Limb (tissue), 2 donors: ENCODE results near the gene TFCP2L1.
"Not testable (repeated sequence)": the region's sequence is repeated elsewhere in the genome, so short reads cannot be mapped to it uniquely, and the experiment has no call there.

Source experiments
- DNase-seq, 2 donors: peaks; one replicate each; pipeline ENCODE4 v3.0.0-alpha.2; 2016; ENCODE audit errors: extremely low spot score in 2 of 2

Gene TFCP2L1

DNA sequence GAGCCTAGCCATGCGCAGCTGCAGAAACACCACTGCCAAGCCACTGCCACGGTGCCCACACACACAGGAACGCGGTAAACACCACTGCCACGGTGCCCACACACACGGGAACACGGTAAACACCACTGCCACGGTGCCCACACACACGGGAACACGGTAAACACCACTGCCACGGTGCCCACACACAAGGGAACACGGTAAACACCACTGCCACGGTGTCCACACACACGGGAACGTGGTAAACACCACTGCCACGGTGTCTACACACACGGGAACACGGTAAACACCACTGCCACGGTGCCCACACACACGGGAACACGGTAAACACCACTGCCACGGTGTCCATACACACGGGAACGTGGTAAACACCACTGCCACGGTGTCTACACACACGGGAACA, 59.3 kb downstream of the TFCP2L1 start:
- not testable (repeated sequence) for DNase-seq

DNA sequence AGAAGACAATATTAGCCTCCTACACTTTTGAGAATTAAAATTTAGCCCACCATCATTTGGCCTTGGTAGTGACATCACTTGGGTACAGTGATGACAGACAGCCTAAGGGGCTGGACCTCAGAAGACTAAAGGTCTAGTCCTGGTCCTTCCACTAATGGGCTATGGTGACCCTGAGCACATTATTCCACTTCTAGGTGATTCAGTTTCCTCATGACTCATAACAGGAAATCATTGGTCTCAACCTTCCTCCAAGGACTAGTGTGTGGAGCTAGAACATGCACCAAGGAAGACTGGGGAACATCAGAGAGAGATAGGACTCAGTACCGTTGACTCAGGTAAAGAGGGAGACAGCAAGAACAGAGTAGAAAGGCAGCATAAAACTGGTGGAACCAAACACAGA, 64.0 kb downstream of the TFCP2L1 start:
- DNase-seq = no peak

DNA sequence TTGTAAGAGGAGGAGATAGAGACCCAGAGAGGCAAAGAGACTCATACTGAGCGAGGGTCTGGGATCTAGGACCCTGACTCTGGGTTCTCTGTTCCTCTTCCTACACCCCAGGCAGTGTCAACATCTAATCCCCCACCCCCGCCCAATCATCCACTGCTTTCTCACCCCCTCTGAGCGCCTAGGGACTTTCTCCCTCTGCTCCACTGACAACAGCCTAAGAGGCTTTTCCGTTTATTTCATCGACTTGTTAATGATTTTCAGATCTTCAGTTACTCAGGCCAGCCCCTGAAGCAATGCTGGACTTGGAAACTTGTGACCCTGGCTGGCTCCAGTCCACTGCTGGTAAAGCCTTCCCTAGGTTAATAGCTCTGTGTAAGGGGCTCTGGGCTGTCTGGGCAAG, 65.1 kb downstream of the TFCP2L1 start:
- no peak for DNase-seq

DNA sequence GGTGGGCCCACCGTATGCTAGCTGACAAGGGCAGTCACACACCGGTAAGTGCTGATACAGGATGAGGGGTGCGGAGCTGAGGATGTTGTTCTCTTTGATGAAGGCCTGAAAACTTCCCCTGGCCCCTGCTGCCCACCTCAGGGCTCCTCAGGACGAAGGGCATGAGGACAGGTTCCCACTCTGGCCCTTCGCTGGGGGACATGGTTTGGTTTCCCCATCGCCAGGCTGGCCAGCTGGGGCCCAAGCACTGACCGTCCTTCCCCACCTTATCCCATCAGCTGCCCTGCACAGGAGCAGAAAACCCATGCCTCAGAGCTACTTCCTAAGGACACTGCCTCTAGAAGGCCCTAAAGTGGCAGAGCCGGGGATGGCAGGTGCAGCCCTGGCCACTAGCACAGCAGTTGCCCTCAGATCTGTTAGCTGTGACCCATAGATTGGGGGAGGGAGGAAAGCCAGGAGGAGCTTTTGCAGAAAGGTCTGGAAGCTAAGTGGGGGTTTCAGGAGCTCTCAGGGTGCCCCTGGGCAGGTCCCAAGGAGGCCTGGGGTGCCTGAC, 66.5 kb downstream of the TFCP2L1 start:
- DNase-seq = no peak

DNA sequence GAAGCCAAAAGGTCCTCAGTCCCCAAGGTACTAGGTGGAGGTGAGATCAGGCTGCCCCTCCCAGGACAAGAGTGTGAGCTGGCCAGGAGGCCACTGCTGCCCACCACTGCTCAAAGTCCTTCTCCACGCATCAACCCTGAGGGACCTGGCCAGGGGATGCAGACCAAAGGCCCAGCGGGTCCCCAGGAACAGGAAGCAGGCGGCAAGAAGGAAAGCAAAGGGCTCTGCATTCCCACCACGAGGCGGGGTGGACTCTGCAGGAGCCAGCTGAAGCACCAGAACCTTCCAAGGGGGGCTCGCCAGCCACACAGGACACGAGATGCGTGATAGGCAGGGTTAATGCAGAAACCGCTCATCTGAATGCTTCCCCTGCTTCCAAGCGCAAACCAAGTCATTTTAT, 67.4 kb downstream of the TFCP2L1 start:
- no peak for DNase-seq

DNA sequence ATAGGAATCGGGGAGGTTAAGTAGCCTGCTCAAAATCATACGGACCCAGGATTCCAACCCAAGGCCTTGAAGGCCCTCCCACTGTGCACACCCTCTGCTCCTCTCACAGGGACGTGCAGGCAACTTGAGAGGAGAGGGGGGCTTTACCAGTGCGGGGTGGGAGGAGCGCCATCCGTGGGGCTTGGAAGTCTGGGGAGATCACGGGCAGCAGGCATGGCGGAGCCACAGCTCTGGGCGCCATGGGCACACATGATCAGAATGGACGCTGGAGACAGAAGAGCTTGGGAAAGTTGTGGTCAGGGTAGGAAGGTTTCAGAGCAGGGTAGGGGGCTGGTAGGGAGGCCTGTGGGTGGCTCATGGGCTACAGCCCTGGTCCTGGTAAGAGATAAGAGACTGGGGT, 70.7 kb downstream of the TFCP2L1 start:
- DNase-seq = no peak

DNA sequence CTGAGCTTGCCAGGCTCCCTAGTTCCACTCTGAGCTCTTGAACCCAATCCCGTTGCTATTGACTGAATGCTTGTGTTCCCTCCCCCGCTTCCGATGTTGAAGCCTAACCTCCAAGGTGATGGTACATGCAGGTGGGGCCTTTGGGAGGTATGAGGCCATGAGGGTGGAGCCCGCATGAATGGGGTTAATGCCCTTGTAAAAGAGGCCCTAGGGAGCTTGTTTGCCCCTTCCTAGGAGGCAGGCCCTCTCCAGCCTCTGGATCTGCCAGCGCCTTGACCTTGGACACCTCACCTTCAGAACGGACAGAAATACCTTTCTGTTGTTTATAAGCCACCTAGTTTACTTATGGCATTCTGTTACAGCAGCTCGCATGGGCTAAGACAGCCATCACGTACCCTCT, 71.6 kb downstream of the TFCP2L1 start:
- DNase-seq = no peak

DNA sequence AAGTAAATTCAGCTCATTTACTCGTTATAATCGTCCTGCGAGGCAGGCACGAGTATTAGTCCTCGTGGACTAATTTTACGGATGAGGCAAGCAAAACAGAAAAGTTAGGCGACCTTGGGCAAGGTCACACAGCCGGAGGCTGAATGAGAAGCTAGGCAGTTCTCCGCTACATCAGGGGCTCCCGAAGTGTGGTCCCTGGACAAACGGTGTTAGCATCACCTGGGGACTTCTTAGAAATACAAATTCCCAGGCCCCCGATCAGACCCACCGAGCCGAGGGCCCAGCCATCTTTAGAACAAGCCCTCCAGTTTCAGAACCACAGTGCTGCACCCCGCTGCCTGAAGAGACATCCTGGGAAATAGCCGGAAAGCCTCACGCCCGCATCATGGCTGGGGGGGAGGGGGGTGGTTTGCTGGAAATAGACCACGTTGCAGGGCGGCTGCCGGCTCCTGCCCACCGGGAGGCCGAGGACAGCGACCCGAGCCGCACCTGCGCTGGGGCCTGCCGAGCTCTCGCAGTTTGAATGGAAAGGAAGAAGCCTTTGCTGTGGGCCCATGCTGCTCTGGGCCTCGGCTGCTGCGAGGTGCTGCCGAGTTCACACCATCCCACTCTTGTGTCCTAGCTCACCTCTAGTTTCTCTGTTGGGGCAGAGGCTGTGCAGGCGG, 72.2 kb downstream of the TFCP2L1 start:
- no peak for DNase-seq

DNA sequence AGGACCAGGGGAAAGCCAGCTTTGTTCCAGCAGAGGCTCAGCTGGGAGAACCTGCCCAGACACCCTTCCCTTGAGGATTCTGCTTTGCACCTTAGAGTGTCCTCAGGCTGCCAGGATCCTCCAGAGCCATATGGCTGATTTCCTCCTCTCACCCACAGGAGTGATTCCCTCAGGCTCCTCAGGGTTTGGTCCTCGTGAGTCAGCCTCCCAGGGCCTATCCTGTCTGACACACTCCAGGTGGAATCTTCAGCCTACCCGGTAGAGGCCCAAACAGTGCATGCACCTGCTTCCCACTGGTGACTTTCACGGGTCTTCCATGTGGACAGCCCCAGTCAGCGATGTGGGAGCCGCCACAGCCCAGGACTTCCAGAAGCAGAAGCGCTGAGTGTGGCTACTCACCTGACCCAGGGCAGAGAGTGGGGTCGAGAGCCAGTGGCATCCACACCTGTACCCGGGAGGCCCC, 73.3 kb downstream of the TFCP2L1 start:
- DNase-seq = no peak

DNA sequence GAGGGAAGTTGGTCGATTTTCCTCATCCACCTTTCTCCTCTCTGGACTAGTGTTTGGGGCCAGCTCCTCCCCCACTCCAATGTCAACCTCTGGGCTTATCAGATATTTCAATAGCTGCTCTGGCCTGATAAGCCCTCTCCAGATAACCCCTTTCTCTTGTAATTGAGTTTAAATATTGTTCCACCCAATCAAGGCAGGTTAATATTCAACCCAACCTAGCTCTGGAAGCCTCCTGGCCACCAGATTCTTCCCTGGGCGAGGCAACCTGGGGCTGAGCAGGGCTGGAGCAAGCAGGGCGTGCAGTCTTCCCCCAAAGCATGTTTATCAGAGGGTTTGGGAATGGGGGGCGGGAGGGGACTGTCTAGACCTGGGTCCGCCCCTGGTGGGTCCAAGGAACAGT, 73.8 kb downstream of the TFCP2L1 start:
- no peak for DNase-seq

DNA sequence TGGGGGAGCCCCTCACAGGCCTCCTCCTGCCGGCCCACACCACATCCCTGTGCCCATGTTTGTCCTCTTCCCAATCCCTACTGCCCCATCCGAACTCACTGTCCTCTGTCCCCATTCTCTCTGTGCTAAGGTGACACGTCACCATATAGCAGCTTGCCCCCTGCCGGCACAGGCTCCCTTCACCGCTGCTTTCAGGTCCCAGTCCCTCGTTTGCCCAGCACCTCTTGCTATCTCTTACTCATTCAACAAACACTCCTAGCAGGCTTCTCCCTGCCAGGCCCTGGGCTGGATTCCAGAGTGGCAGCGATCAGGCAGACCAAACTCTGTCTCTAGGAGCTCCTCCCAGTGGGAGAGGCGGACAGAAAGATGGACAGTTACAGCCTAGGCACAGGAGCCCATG, 74.3 kb downstream of the TFCP2L1 start:
- no peak for DNase-seq

DNA sequence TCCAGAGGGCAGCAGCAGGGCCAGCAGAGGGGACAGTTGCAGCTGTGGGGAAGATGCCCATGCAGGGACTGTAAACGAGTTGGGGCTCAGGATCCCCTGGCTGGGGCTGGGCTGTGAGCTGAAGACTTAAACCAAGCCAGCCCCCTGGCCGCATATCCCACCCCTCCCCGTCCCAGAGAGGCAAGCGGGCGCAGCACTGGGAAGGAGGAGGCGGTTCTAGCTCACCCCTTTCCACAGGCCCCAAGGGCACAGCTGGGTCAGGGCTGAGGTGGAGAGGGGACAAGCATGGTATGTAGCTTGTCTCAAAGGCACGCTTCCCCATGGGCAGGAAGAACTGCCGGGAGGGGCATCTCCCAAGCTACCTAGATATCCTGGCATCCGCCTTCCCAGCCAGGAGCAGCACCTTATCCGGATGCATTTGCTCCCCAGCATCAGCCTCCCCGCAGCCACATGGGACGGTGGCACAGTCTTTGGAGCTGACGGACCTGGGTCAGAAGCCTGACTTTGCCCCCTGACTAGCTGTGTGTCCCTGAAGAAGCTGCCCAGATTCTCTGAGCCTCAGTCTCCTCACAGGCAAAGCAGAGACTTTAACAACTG, 75.9 kb downstream of the TFCP2L1 start:
- no peak for DNase-seq

DNA sequence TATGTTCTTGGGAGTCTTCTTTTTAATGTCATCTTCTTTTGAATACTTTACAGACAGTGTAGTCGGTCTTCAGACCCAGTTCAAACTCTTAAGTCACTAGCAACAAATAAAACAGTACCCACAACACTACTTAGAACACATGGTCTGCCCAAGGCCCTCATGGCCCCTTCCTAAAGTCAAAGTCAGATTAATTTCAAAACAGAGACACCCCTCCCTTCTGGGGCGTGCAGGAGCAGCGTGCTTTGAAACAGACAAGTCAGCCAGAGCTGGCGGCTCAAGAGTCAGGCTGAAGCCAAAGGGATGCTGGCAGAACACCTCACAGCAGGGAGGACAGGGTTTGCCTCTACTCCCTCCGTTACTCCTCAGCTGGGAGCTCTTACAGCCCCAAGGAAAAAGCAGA, 77.5 kb downstream of the TFCP2L1 start:
- DNase-seq = no peak

DNA sequence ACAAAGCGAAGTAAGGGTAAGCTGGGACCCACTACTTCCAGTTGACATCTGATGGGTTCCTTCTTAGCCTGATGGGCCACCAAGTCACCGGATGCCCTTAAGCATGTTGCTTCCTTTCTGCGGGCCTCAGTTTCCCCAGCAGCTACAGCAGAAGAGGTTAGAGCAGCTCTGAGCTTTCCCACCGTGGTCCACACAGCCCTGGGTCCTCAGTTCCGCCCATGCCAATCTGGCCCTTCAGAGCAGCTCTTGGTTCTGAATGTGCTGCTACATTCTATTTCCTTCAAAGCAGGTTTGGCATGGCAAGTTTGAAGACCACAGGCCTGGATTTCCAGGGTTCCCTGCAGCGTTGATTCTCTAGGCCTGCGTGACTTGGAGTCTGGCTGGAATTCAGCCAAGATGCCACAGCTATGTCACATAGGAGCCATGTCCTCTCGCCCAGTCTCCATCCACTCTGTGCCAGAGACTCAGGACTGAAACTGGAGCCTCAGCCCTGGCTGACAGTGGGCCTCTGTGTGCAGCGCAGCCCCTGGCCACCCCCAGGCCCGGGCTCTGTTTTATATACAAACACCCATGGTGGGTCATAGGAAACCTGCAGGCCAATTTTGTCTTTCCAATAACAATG, 79.6 kb downstream of the TFCP2L1 start:
- no peak for DNase-seq

DNA sequence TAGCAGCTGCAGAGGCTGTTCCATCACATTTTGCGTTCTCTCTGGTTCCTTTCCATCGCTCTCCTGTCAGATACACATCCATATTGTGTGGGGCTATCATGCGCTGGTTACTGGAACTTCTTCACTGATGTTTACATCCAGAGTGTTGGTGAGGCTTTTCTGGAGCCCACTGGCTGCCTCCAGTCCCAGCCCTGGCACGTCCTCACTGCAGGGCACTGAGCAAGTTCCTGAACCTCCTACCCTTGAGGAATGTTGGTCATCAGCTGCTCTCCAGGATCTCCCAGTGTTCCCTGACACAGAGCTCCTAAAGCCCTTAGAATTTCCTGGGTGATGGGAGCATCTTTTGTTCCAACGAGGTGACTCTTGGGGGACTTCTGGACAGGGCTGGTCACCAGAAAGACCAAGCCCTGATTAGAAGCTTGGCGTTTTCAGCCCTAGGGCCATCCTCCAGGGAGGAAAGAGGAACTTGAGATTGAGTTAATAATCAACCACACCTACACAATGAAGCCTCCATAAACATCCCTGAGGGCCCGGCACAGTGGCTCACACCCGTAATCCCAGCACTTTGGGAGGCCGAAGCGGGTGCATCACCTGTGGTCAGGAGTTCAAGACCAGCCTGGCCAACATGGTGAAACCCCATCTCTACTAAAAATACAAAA, 81.3 kb downstream of the TFCP2L1 start:
- no peak for DNase-seq

DNA sequence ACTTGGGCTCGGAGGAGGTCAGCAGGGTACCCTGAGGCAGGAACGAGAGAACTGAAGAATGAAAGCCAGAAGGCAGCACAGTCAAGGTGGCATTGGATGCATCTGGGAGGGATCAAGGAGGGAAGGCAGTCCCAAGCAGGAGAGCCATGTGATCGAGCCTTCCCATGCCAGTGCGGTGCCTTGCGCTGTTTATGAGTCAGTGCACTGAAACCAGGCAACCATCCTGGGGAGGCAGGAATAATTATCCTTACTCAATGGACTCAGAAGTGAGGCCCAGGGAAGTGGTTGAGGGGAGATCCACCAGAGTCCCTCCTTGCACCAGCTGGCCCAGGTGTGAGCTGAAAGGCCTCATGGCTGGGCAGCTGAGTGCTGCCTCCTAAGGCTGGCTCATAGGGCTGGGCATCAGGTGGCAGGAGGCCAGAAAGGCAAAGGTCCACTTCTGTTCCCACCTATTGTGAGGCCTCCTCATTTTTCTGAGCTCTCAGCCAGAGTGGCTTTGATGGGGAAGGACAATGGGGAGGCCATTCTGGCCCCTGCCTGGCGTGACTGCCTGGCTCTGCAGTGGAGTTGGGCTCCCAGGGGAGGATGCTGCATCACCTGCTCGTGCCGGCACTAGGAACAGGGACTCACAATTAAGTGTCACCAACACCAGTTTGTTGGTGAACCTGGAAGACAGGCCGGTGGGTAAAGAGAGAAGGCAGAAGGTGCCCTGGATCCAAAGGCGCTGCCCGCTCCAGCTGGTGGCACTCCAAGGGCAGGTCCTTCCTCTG, 82.3 kb downstream of the TFCP2L1 start:
- DNase-seq = no peak

DNA sequence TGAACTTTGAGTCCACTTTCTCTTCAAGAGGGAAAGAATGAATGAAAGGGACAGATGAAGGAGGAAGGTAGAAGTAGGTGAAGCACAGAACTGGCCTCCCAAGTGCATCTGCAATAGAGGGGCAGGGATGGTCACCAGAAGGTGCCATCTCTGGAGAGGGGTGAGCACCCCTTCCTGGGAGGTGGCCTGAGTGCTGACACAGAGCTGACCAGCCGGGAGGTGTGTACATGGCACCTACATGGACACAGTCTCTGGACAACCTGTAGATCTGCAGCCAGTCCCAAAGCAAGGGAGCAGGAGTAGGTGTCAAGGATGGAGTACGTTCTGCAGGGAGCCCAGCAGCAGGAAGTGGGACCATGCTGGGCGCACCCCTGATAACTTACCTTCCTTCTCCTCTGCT, 83.2 kb downstream of the TFCP2L1 start:
- DNase-seq = no peak

DNA sequence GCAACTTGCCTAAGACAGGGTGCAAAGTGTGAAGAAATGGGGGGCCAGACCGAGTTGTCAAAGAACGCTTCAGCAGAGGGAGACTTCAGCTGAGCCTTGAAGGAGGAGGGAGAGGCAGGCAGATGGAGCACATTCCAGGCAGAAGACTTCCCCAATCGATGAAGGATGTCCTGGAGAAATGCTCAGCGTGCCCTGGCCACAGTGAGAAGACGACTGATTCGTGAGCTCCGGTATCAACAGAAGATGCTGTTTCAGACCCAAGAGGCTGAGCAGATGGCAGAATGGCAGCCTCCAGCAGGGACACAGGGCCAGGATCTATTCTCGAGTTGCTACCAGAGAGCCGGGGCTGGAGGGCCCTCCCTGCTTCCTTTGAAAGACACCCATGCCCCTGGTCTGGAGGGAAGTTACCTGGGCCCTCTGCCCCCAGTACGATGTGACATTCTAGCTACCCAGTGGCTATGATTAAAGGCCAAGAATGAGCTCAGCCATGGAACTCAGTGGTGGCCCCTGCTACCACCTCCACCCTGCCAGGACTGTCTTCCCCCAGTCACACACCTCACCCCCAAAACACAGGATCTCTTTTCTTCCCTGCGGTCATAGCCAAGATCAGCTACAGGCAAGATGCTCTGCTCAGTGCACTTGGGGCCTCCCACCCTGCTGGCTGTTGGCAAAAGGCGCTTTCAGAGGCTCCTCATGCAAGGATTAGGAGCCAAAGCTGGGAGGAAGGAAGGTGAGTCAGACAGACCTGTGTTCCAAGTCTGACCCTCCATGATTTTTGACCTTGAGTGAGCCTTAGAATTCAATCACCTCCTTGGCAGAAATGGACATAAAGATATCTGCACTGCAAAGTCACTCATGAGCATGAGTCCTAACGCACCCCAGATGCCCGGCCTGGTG, 84.3 kb downstream of the TFCP2L1 start:
- DNase-seq = no peak

DNA sequence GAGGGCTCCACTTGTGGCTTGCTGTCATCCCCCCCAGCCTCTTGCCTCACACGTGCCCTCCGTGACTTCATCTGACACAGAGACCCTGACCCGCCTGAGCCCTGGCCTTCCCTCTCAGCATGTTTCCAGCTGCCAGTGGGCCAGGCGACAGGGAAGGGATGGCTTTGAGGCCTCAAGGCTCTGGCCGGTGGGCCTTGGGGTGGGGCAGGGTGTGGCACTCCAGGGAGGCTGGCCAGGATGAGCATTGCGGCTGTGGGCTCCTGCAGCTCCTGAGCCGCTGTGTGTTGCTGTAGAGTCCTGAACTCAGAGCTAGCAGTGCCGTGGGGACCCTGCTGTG, 85.0 kb downstream of the TFCP2L1 start:
- no peak for DNase-seq

DNA sequence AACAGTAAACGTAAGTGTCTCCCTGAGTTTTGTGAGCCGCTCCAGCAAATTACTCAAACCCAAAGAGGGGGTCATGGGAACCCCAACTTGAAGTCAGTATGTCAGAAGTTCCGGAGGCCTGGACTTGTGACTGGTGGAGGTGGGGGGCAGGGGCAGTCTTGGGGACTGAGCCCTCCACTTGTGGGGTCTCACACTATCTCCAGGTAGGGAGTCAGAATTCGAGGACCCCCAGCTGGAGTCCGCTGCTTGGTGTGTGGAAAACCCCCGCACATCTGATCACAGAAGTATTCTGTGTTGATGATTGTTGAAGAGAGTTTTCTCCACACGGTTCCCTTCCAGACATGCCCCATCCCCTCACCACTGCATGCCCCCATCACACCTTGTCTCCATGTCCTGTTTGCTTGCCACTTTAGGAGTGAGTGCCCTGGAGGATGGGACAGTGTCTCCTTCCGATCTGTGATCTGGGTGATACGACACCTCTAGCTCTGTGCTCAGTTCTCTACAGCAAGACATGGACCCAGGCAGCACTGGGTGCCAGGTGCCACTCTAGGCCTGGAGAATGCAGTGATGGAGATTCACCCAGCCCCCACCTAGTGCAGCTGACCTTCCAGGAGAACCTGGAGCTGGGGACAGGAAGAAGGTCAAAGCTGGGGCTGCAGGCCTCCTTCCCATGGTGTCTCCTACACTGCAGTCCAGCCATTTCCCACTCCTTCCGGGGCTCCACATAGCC, 85.6 kb downstream of the TFCP2L1 start:
- no peak for DNase-seq
